Fibroblast of the conjunctiva (primary cell): Measurements from ENCODE around the gene SYNCRIP.
"Not testable (repeated sequence)": the region's sequence is repeated elsewhere in the genome, so short reads cannot be mapped to it uniquely, and the experiment has no call there.

Experiments
- DNase-seq: peaks from one replicate; pipeline ENCODE4 v3.0.0-alpha.2; 2010; ENCODE audit warnings: low read depth

SYNCRIP gene

DNA sequence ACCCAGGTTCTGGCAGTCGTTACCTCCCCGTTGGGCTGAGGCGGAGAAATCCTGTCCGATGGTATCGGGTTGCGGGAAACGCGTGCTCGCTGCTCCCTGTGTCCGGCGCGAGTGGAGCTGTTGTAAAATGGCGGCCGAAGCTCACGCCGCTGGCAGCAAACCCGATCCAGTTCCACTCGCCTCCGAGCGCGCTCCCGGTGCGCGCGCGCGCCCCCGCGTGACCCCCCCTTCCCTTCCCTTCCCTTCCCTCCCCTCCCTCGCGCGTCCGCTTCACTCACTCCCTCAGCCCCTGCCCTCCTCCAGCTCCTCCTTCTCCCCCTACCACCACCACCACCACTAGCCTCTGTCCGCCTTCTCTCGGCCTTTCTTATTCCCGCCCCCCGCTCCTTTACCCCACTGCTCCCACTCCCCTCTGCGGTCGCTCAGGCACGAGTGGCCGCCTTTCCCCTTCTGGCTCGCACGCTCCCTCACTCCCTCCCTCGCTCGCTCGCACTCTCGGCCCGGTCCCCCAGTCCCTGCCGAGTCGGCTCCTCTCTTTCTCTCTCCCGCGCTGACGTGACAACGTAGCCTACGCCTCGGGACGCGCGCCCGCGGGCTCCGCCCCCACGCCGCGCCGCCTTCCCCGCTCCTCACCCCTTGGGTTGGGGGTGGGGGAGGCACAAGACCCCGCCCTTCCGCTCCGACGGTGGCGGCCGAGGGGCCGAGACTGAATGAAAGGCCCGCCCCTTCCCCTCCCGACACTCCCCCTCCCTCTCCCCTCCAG, at the start of gene SYNCRIP:
Gene SYNCRIP, minus strand, starts transcription at position 113 of the 763 bp plus-strand sequence. CDS start 1,447 bp downstream, outside the sequence.
- peak; percentile 98 for DNase-seq

DNA sequence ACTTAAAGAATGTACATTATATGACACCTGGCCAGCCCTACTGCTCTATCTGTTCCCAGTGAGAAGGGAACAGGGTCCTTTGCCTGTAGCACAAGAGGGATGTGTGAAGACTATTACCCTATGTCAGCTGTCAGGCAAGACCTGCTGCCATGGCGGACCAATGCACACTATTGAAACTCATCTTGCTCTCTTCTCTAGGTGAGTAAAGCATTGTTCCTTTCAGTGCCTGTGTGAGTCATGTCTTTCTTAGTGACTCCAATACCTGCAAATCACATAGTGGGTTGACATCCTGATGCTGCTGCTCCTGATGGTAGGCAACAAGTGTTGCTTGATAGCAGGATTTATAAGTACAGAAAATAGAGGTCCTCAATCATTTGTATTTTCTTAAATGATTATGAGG, 48.8 kb upstream of the SYNCRIP start:
- DNase-seq: no peak

DNA sequence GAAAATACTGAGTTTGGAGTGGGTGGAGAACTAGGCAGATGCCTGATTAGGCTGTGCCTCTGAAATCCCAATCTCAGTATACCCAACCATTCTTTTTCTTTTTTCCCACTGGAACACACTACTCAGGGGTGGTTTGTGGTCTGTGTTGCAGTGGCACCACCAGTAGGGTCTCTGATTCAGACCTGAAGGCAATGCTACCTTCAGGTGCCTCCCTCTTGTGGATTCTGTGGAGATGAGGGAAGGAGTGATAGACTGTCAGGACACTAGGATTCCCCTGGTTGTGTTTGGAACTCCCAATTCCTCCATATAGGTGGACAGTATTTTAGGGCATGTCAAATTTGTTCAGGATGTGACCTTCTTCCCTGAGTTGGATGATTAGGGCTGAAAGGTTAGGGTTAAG, 47.4 kb upstream of the SYNCRIP start:
- no peak for DNase-seq

DNA sequence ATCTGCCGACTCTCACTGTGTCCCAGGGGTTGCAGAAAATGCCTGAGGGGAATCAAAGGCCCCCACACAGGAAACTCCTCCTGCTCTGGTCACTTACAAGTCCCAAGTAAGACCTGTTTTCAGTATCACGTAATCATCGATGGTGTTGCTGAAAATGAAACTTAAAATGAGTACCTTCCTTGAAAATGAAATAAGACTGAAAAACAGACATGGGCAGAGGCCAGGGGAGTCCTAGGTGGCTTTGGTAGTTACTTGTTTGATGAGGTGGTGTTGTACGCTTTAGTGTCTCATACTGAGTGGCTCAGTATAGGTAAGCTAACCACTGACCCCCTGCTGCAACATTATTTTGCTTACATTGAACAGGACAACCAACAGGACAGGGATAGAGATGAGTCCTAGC, 43.0 kb upstream of the SYNCRIP start:
- no peak for DNase-seq

DNA sequence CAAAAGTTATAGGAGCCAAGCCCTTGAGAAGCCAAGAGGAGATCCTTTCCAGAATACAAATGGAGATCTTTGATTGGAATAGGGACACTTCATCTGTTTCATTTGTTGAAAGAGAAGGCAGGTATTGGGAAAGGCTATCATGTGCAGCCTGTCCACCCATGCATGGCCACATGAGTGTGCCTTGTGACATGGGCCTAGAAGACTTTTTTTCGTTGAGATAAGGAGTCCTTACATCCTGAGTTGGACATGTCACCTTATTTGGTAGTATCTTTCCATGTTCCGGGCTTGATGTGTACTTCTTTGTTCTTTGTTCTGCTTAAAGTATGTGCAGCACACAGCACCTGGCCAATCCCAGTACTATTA, 42.1 kb upstream of the SYNCRIP start:
- no peak for DNase-seq

DNA sequence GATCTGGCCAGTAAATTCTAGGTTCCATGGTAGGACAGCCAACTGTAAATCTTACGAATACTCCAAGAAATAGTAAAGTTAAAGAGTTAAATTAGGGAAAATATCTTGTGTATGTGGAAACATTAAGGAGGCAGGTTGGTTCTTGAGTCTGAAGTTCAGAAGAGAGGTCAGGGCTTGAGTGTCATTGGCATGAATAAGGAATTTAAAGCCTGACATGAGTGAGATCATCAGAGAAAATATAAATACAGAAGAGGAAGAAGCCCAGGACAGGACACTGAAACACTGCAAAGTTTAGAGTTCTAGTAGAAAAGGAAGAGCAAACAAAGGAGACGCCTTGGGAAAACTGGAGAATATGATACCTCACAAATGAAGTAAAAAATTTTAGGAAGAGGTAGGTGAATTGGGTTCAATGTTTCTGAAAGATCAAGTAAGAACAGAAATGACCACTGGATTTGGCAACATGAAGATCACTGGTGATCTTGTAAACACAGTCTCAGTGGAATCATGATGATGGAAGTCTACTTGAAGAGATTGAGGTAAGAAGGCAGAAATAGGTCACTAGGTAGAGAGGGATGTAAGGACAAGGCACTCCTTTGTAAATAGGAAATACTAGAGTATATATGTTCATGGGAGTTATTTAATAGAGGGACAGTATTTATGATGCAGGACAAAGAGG, 41.6 kb upstream of the SYNCRIP start:
- no peak for DNase-seq

DNA sequence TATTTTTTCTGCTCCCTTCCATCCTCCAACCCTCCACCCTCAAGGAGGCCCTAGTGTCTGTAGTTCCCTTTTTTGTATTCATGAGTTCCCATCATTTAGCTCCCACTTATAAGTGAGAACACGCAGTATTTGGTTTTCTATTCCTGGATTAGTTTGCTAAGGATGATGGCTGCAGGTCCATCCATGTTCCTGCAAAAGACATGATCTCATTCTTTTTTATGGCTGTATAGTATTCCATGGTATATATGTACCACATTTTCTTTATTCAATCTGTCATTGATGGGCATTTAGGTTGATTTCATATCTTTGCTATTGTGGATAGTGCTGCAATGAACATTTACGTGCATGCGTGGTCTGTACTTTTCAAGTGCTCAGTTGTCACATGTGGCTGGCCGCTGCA, 39.2 kb upstream of the SYNCRIP start:
- not testable (repeated sequence) for DNase-seq

DNA sequence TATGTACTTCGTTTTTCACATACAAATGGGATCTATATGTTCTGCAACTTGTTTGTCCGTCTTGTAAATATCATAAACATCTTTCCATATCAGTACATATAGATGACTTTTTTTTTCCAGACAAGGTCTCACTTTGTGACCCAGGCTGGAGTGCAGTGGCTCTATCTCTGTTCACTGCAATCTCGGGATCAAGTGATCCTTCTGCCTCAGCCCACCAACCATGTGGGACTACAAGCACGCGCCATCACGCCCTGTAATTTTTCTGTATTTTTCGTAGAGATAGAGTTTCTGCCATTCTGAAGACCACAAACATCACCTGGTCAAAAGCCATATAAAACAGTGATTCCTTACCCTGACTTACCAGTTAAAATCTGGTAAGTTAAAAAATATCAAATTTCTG, 37.7 kb upstream of the SYNCRIP start:
- no peak for DNase-seq

DNA sequence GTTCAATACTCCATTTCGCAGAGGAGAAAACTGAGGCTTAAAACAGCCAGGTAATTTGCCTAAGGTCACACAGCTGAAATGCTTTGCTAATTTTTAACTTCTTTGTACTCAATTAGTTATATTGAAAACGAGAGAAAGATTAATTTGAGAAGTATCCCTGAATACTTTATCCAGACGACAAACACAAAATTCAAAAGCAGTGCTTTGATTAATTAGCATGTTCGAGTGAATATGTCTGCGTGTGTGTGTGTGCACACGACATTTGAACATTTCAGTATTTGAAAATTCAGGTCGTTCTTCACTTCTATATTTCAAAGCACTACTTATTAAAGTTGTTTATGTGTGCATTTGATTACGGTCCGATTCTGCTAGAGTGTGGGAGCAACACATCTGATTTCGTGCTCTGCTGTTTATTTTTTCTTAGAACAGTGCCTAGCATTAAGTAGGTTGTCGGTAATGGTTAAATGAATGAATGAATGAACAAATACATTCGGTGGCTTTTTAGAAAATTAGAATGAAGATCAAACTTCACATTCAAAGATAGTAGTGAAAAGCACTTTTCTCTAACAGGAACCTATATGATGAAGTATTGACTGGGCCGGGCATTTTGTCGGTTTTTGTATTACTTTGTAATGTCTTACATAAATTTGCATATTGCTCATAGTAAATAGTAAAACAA, 36.9 kb upstream of the SYNCRIP start:
- DNase-seq: no peak

DNA sequence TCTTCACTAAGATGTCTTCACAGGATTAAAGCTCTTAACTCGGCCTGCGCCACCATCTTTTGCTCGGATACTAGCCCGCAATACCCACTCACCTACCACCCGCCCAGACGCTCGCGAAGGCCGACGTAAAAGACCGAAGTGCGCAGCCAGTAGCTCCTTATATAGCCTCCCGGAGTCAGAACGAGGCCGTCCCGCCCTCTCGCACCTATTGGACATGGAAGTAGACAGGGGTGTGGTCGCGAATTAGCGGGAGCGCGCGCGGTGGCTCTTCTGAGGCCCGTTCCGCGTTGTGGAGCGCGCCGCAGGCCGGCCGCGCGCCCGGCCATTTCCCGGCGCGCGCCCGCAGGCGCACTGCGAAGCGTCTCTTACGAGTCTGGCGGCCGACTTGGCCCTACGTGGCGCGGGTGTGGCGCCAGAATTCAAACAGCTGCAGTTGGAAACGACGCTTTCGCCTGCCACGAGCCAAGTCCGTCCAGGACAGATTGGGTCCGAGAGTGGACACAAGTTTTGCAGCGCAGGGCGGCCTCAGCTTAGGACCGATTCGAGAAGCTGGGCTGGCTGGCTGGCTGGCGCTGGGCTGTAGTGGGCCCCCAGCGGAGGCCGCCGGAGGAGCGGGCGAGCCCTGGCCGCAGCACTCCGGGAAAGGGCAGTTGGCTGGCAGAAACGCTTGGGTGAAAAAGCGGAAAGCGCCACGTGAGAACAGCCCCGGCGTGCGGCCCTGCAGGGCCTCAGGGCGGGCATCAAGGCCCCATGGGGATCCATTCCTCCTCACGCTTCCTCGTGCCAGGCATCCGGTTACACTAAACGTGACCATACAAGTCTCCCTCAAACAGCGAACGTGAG, 36.1 kb upstream of the SYNCRIP start:
- peak; percentile 98 for DNase-seq

DNA sequence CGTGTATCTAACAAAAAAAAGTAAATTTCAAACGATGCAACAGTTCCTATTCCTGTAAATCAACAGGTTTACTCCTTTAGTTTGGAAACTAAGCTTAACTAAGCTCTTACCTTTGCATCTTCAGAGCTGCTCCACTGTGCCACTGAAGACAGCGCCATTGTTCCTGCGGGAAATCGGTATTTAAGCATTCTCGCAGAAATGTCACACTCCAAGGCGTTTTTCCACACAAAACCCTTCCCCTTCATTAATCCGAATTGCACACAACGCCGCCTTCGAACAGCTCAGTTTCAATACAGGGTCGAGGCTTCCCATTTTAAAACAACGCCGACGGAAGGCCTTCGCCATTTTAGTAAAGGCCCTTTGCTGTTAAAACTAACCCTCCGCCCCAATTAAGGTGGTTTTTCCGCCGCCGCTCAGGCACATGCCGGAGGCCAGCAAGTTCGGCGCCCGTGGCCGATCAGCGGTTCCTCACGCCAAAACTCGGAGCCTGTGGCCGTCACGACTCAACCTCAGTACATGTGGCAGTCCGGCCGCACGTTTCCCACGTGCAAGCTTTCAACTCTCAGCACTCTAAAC, 35.4 kb upstream of the SYNCRIP start:
- DNase-seq: no peak

DNA sequence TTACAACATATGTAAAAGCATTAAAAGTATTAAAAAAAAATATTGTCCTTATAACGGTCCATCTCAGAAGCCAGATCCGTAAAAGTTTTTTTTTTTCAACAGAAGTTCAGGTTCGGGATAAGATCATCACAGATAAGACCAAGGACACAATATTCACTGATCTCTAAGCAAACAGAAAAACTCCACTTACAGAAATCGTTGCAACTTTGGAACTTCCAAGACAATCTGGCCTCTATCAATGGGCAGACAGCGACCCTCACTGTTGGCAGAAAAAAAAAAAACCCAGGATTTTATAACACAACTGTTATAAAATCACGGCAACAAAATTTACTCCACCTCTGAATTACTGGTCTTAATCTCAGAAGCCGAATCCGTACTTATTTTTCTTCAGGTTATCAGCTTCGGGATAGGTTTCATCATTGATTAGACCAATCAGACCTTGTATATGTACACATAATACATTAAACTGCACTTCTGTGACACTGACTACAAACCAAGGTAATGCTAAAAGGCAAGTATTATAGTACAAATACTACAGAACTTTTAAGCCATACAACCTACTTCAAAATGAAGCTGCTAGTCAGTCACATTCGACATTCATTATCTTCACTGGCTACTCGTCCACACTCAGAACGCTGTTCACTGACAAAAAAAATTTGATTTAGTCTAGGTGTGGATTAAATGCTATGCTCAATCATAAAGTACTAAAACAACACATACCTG, 34.7 kb upstream of the SYNCRIP start:
- no peak for DNase-seq

DNA sequence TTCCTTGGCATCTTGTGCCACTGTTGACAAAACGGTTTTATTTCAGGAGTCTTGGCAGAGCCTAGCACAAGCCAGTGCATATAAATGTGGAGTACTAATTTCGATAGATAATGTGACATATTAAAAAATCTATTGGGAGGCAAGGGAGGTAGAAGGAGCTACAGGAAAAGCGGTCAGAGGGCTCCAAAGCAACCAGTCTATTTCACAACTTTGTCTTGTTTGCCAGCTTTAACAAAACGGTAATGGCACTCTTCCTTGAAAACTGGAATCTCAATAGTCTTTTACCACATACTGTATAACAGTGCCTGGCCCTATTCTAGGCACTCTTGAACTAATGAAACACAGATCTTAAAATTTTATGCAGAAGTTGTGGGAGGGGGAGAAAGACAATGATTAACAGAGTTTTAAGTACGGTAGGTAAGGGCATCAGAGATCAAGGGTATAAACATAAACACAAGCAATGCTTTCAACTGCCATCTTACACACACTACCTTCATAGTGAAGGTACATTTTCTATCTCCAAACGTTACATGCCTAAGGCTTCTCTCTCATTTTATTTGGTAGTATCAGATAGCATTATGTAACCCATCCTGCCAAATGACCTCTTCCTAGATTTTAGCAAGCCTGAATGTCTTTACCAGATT, 33.5 kb upstream of the SYNCRIP start:
- no peak for DNase-seq

DNA sequence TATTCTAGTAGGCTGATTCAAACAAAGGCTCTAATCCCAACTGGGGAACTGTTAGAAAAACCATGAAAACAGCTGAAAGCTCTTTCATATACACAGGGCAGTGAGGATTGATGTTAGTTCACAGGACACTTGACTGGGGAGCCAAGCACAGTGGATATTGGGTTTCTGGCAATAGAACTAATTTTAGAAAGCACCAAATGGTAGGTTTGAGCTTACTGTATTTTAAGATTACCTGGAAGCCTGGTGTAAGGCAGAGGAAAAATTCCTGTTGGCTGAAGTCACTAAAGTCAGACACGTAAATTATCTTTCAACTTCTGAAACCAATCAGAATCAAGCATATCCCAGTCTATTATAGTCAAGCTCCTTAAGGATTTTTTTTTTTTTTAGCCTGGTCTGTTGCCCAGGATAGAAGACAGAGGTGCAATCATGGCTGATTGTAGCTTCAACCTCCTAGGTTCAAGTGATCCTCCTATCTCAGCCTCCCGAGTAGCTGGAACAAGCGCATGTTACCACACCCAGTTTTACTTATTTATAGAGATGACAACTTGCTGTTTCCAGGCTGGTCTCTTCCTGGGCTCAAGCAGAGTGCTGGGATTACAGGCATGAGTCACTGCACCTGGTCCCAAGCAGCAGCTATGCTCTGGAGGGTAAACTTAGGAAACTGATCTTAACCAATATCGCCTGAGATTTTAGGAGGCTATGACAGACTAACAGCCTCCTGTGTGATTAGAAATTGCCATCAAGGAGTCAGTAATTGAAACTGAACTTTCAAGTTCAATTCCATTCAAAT, 32.5 kb upstream of the SYNCRIP start:
- peak; percentile 39 for DNase-seq

DNA sequence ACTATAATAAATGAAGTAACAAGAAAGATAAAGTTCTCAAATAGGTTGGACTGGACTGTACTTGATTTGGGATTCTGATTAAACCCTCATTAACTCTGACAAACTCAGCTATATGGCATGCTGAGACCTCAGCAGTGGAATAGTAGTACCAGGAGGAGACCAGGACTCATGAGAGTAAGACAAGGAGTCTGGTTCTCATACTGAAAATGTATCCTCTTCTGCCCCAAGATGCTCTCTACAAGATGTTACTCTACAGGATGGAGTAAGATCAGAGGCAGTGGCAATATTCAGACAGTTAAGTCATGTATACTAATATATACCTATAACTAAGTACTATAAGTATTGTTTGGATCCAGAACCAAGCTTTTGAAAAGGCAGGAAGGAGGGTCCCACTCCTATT, 31.9 kb upstream of the SYNCRIP start:
- no peak for DNase-seq

DNA sequence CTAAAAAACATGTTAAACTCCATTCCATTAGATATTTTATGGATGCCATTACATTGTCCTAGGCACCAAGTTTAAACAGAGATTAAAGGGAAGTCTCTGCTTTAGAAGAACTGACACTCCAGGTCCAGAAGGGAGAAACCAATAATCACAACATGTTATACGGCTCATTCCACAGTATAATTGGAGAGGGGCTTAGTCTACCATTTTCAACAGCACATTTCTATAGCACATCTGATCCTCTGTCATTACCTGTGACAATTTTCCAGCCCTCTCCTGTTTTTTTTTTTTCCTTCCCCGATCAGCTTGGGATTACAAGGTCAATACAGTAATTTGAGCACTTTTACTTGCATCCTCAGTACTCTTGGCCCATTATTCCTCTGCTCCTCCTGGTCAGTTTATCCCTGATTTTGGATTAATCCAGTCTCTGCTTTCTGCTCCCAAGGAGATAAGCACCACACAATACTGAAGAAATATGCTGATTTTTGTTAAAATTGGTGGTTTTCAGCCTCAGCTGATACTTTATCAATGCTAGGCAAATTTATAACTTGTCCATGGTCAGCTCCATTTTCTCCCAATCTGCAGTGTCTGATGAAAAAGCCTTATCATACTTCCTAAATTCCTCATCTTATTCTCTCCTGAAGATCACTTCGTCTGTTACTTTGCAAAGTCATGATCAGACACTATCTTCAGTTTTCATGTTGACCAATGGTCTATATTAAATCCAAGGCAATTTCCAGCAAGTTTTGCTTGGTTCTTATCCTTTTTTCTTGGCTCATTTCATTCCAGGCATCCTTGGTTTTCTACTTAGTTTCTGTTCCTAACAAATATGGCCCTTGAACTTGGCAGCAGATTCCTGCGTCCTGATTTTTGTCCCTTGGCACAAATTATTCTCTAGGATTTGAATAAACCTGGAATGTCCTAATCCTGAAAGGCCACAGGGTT, 30.8 kb upstream of the SYNCRIP start:
- no peak for DNase-seq

DNA sequence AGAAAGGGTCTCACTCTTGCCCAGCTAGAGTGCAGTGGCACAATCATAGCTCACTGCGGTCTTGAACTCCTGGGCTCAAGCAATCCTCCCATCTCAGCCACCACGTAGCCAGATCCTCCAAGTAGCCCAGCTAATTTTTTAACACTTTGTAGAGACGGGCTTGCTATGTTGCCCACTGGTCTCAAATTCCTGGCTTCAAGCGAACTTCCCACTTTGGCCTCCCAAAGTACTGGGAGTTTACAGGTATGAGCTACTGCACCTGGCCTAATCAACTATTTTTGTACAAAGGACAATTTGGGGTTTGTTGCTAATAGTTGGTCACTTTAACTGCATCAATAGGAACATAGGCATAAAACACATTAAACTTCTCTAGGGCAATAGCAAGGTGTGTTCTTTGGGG, 29.9 kb upstream of the SYNCRIP start:
- no peak for DNase-seq

DNA sequence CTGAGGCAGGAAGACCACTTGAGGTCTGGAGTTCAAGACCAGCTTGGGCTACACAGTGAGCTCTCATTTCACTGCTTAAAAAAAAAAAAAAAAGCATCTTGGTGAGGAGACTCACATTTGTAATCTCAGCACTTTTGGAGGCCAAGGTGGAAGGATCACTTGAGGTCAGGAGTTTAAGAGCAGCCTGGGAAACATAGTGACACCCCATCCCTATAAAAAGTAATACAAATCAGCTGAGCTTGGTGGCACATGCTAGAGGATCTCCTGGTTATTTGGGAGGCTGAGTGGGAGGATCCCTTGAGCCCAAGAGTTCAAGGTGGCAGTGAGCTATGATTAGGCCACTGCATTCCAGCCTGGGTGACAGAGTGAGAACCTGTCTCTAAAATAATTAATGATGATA, 29.4 kb upstream of the SYNCRIP start:
- no peak for DNase-seq

DNA sequence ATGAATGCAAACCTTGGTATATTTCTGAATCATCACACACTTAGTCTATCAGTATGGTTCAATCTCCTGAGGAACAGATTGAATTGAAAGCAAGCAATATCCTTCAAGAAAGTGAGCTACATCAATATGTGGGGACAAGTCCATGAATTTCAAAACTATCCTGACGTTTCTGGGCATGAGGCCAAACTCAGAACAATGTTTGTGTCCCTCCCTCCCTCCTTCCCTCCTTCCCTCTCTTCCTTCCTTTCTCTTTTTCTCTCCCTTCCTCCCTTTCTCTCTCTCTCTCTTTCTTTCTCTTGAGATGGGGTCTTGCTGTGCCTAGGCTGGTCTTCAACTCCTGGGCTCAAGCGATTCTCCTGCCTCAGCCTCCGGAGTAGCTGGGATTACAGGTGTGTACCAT, 27.9 kb upstream of the SYNCRIP start:
- DNase-seq: peak; percentile 33
